HG03280 (cell line): ENCODE measurements around the gene TRMT61A.
A peak's percentile ranks its signal among the peaks of the same experiment; 100 is the strongest.

ENCODE experiments used
- ATAC-seq: cut with Tn5 transposase; IDR thresholded peaks from one replicate; pipeline ENCODE4 v1.9.1; 2021; ENCODE audit warnings: mild to moderate bottlenecking, moderate library complexity; ENCODE audit not compliant: unreplicated experiment

Gene TRMT61A

GRCh38 chr14:103545915-103546651 lies 17.1 kb downstream of the TRMT61A start:
- ATAC-seq: no peak

- ATAC-seq: peak; percentile 50
These were observed 17.9 kb downstream of the TRMT61A start for GRCh38 chr14:103546652-103547454.

- no peak for ATAC-seq
These were observed 18.5 kb downstream of the TRMT61A start for GRCh38 chr14:103547455-103547940.

- ATAC-seq: no peak
These were observed 19.0 kb downstream of the TRMT61A start for GRCh38 chr14:103547941-103548462.

- no peak for ATAC-seq
These were observed 19.7 kb downstream of the TRMT61A start for GRCh38 chr14:103548463-103549351.

GRCh38 chr14:103549361-103550311 lies 20.6 kb downstream of the TRMT61A start:
- ATAC-seq: no peak

- no peak for ATAC-seq
These were observed 21.7 kb downstream of the TRMT61A start for GRCh38 chr14:103550451-103551337.

GRCh38 chr14:103551338-103551762 lies 22.4 kb downstream of the TRMT61A start:
- ATAC-seq: no peak

- no peak for ATAC-seq
These were observed 23.2 kb downstream of the TRMT61A start for GRCh38 chr14:103552011-103552845.

- ATAC-seq: no peak
These were observed 23.8 kb downstream of the TRMT61A start for GRCh38 chr14:103552846-103553210.

GRCh38 chr14:103555559-103556337 lies 26.8 kb downstream of the TRMT61A start:
- ATAC-seq: no peak

GRCh38 chr14:103556946-103557758 lies 28.2 kb downstream of the TRMT61A start:
- ATAC-seq: no peak

- ATAC-seq: no peak
These were observed 29.3 kb downstream of the TRMT61A start for GRCh38 chr14:103558071-103558882.

- no peak for ATAC-seq
These were observed 30.8 kb downstream of the TRMT61A start for GRCh38 chr14:103559766-103560165.

- no peak for ATAC-seq
These were observed 31.7 kb downstream of the TRMT61A start for GRCh38 chr14:103560691-103561090.
